GM19372 (cell line): Measurements from ENCODE around the gene KRT9.

Experiments used
- ATAC-seq: cut with Tn5 transposase; IDR thresholded peaks from one replicate; pipeline ENCODE4 v1.9.1; 2021; ENCODE audit warnings: mild to moderate bottlenecking, low read depth, moderate library complexity; ENCODE audit not compliant: unreplicated experiment

KRT9 gene

GRCh38 chr17:41516147-41516829 lies 55.6 kb downstream of the KRT9 start:
- ATAC-seq, result no peak
